Stimulated activated CD4-positive, alpha-beta T cell treated with anti-CD3 and anti-CD28 coated beads, Interleukin-15, amount 100 ng/mL, for 48 hours (primary cell): ENCODE measurements around the gene RTN1.

Source experiments
- DNase-seq, 2 donors: peaks; one replicate each; pipeline ENCODE4 v3.0.0-alpha.2; 2020; ENCODE audit warnings: low read depth in 2 of 2

The RTN1 gene

GRCh38 chr14:59630288-59630963 lies 240.2 kb downstream of the RTN1 start:
- DNase-seq, result no peak

GRCh38 chr14:59629444-59630287 lies 240.9 kb downstream of the RTN1 start:
- DNase-seq, result no peak

DNA sequence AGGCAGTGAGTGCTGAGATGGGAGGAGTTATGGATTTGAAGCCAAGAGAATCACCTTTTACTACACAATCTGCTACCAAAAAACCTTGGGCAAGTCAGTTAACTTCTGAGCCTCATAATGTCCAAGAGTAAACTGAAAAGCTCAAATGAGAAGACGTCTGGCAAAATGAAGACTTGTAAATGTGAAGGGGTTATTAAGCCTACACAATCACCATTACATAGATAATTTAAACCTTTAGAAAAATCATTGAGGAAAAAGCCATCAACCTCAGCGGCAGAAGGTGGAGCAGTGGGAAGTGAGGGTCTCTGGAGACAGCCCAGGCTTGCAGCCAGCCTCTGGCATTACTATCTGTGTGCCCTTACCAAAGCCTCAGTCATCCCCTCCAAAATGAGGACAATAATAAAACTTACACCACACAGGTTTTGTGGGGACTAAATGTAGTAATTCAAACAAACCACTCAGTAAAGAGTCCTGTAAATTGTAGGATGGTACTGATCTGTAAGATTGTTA lies 243.5 kb downstream of the RTN1 start:
- DNase-seq, result no peak

GRCh38 chr14:59622631-59623030 lies 247.9 kb downstream of the RTN1 start:
- no peak for DNase-seq

DNA sequence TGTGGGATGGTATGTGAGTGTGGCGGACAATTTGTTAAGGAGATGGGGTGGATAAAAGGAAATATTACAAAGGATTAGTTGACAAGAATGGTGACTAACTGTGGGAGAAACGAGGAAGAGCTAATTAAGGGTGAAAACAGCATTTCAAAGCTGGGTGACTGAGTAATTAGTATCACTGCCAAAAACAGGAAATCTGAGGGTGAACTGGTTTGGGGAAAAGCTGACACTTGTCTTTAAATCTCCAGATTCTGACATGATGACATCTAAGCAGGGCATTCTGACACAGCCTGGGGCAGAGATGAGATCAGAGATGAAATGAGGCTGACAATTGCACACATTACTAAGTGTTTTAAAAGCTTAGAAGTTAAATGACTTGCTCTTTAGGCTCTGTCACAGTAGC lies 251.5 kb downstream of the RTN1 start:
- DNase-seq, result no peak

GRCh38 chr14:59601056-59601455 lies 269.5 kb downstream of the RTN1 start:
- no peak for DNase-seq

DNA sequence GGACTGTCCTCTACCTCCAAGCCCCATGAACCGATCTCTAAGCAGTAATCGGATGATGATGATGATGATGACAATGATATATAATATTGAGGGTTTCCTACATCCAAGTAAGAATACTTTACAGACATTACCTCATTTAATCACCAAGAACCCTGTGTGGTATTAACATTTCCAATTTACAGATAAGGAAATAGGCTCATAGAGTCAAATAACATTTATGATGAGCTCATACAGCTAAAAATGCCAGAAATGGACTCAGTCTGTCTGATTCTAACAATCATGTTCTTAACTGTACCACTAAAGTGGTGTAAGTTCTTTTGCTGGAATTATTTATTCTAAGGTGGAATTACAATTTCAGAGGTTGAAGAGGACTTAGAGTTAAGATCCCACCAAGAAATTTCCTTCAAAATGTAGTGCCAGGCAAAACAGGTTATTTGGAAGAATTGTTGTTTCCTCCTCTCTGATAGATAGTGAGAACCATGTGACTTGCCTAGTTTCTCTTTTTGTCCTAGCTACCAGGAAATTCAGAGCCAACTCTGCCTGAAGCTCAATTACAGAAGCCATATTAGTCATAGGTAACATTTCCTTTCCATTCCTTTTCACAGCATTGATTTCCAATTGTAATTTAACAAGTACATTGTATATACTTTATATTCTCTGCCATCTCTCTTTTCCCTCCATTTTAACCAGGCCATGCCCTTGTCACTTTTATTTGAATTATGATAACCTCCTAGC lies 270.2 kb downstream of the RTN1 start:
- DNase-seq, result no peak

GRCh38 chr14:59595071-59595470 lies 275.5 kb downstream of the RTN1 start:
- DNase-seq, result no peak

GRCh38 chr14:59591641-59592370 lies 278.8 kb downstream of the RTN1 start:
- DNase-seq, result no peak

- no peak for DNase-seq
Observed at GRCh38 chr14:59588101-59588500, 282.5 kb downstream of the RTN1 start.

DNA sequence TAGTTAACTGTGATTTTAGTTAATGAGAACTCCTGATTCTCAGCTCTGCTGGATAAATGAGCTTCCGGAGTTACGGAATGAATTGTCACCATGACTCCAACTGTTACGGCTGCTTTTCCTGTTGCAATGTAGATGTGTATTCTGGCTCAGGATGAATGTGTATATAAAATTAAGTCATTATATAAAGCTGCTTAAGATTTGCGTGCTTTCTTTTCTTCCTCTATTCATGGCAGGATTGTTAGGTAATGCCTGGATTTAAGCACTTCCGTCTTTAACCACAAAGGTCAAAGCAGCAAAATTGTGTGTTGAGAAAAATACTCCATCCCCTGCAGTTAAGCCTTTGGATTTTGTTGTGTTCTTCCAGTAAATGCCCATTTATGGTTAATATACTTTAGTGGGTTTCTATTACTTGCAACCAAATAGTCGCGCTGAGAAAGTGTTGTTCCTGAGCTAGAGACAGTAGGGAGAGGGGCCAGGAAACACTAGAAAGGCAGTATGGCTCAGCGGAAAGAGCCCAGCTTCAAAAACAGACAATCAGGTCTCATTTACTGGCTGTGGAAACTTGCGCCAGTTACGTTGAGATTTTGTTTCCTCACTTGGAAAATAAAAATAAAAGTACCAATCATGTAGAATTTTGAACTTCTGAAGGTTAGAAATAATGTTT lies 284.6 kb downstream of the RTN1 start:
- DNase-seq, result no peak

GRCh38 chr14:59583755-59584154 lies 286.8 kb downstream of the RTN1 start:
- DNase-seq, result no peak

DNA sequence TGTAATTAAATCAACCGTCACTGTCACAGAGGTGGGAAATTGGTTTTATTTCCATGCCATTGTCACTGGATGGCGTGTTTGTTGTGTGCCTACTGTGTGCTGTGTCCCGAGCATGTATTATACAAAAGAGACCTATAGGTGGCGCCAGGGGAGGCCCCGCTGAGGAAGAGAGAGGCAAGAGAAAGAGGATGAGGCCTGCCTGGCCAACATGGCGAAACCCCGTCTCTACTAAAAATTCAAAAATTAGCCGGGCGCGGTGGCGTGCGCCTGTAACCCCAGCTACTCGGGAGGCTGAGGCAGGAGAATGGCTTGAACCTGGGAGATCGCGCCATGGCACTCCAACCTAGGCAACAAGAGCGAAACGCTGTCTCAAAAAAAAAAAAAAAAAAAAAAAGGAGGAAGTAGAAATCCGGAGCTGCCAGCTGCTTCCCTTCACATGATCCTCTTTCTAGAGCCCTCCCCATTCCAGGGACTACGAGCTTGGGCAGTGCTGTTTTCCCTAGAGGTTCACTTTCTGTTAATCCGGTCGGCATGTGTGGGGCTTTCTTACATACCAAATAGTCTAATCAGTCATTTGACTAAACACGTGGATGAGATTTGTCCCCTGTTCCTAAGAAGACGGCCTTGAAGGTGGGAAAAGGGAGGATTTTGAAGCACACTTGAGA lies 287.6 kb downstream of the RTN1 start:
- DNase-seq, result no peak

DNA sequence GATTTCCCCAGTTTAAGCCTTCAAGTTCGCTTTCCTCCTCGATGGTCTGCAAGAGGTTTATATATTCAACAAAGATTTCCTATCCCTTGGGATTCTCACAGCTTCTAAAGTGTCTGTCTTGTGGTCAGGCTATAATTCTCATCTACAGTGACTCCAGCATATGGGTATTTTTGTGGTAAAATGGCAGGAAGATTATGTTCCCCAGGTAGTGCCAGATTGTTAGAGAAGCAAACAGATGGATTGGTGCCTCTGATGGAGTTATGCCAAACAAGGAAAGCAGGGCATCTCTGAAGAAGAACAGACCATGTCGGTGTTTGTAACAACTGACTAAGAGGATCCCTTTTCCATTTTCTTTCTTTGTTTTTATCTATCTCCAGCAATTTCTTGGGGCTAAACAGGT lies 288.4 kb downstream of the RTN1 start:
- no peak for DNase-seq

DNA sequence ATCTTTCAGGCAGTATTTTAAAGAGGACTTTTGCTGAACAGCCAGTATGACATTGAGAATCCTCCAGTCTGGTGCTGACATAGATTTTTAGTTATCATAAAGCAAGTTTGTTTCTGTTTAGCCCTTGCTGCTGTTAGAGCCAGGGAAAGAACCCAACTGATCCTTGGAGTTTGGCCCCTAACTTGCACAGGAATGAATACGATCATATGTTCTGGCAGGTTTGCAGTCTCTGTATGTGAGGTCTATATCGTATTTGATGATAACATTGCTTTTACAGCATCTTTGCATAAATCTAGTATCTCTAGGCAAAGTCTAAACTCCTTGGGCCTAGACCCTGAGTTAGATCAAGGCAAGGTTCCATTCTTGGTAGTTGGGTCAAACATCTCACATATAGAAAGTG lies 289.7 kb downstream of the RTN1 start:
- no peak for DNase-seq

DNA sequence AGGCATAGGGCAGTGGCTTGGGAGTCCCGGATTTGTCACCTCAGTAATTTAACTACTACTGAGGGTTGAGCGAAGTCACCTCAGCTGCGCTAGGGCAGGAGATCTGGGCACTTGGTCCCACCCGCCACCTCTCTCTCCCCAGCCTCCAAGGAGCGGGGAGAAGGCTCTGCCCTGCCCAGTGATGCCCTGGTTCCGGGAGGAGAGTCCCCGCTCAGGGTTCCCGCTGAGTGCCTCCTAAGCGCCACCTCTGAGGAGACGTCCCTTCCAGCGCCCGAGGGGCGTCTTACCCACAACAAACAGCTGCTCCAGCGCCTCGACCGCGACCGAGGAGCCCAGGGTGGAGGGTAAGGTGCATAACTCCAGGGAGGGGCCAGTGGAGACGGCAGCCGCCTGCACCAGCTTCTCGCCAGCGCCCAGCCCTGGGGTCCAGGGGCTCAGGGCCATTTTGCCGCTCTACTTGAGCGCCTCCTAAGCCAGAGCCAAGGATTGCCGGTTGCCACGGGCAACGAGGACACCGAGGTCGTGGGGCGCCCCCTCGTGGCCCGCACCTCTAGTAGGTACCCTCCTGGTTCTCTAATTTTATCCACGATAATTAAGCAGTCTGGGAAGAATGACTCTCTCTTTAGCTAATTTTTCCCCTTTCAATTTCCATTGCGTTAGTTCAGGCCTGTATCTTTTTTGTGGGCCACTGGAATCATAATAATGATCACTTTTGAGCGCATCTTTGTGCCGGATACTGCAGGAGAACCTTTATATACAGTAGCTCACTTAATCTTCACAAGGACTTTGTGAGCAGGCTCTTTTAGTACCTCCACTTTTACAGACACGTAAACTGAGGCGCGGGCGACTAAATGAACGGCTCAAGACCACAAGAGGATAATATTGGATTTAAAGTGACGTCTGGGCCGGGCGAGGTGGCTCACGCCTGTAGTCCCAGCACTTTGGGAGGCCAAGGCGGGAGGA lies 294.0 kb downstream of the RTN1 start, which contains the start of gene CCDC175:
Gene CCDC175, minus strand, starts transcription at position 481 of the 963 bp plus-strand sequence. Its CDS starts 37 bp downstream, at position 444.
- peak; percentile 72 to 82 for DNase-seq

DNA sequence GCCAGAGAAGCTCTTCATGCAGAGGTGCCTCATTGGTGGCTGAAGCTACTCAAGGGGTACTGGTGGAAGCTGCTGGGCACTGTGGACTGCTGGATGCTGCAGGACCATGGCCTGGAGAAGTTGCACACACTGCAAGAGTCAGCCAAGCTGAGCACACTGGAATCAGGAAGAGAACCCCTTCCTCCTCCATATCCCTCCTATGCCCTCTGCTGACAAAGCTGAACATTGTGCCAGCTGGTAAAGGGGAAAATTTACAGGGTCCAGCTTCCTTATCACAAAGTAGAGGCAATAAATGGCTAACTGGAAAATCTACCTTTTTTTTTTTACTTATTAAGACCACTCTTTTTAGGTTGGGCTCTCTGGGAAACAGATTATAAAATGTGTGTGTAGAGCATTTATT lies 300.5 kb downstream of the RTN1 start:
- no peak for DNase-seq

- no peak for DNase-seq
Observed at GRCh38 chr14:59566725-59567124, 303.9 kb downstream of the RTN1 start.

GRCh38 chr14:59566296-59566695 lies 304.3 kb downstream of the RTN1 start:
- DNase-seq, result no peak
